ENCODE measurements around the gene UQCRFS1.
"Not testable (repeated sequence)": the region's sequence is repeated elsewhere in the genome, so short reads cannot be mapped to it uniquely, and the experiment has no call there.

Gene UQCRFS1

DNA sequence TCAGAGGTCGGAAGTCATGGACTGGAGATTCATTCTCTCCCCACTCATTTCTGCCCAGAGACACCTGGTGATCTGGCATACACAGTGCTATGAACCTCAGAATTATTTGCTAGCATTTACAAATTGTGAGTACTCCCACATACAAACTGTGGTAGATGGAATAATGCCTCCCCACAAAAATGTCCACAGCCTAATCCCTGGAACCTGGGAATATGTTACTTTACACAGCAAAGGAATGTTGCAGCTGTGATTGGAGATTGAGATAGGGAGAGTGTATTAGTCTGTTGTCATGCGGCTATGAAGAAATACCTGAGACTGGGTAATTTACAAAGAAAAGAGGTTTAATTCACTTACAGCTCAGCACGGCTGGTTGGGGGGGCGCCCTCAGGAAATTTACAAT, 3.1 kb upstream of the UQCRFS1 start:
- H3K4me3 ChIP-seq (ENCODE audit: low read depth, low read length), result no peak overlapping the region
- no peak for DNase-seq (ENCODE audit: low read depth)
- TF ChIP-seq, protein P1, sequence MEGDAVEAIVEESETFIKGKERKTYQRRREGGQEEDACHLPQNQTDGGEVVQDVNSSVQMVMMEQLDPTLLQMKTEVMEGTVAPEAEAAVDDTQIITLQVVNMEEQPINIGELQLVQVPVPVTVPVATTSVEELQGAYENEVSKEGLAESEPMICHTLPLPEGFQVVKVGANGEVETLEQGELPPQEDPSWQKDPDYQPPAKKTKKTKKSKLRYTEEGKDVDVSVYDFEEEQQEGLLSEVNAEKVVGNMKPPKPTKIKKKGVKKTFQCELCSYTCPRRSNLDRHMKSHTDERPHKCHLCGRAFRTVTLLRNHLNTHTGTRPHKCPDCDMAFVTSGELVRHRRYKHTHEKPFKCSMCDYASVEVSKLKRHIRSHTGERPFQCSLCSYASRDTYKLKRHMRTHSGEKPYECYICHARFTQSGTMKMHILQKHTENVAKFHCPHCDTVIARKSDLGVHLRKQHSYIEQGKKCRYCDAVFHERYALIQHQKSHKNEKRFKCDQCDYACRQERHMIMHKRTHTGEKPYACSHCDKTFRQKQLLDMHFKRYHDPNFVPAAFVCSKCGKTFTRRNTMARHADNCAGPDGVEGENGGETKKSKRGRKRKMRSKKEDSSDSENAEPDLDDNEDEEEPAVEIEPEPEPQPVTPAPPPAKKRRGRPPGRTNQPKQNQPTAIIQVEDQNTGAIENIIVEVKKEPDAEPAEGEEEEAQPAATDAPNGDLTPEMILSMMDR (conservative IDR thresholded peaks at IDR 0.05; ENCODE audit: low read depth, low read length), result no peak

DNA sequence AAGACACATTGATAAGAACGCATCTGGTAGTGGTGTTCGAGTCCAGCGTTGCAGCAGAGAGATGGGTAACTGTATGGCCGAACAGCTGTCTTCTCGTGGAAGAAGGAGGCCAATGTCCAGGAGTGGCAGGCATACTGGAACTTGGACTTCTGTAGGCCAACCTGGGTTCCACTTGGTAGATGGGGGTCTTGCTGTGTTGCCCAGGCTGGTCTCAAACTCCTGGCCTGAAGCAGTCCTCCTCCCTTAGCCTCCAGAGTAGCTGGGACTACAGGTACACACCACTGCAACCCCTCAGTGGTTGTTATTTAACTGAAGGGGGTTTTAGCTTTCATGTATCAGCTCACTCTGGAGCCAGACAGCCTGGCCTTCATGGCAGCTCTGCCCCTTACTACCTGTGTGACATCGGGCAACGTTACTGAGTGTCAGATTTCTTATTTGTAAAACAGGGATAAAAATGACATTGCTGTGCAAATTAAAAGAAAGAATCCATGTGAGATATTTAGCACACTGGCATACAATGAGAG, 2.4 kb upstream of the UQCRFS1 start:
- H3K4me3 ChIP-seq (ENCODE audit: low read depth, low read length), result no peak overlapping the region
- TF ChIP-seq, protein P1 (conservative IDR thresholded peaks at IDR 0.05; ENCODE audit: low read depth, low read length), result no peak
- no peak for DNase-seq (ENCODE audit: low read depth)

DNA sequence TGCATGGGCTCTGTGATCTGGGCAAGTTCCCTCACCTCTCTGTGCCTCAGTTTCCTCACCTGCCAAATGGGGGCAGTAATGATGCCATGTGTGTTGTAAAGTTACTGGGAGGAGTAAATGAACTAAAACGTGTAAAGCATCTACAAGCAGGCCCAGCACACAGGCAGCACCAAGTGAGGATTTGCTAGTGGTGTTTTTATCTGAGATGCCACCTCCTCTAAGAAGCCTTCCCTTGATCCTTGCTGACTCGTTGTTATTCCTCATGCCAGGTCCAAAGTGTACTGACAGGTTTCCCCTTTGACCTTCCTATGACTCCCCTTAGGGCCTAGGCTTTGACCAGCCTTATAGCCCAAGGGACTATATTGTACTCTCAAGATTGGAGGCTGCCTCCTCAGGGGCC, 1.5 kb upstream of the UQCRFS1 start:
- TF ChIP-seq, protein P1 (conservative IDR thresholded peaks at IDR 0.05; ENCODE audit: low read depth, low read length), result no peak
- DNase-seq (ENCODE audit: low read depth), result no peak
- H3K4me3 ChIP-seq (ENCODE audit: low read depth, low read length), result no peak overlapping the region

DNA sequence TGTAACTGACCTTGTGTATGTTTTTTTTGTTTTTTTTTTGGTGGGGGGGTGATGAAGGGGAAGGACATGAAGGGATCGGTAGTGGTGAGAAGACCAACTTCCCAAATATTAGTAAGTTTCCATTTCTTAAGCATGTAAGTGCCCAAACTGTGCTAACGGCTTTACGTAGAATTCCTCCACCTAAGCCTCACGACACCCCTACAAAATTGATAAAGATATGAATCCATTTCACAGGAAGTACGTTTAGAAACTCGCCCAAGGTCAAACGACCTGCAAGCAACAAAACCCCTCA, 649 bp downstream of the UQCRFS1 start:
- TF ChIP-seq, protein P1 (conservative IDR thresholded peaks at IDR 0.05; ENCODE audit: low read depth, low read length), result no peak
- DNase-seq (ENCODE audit: low read depth), result no peak
- peak overlapping the region; percentile 69 for H3K4me3 ChIP-seq (ENCODE audit: low read depth, low read length)

DNA sequence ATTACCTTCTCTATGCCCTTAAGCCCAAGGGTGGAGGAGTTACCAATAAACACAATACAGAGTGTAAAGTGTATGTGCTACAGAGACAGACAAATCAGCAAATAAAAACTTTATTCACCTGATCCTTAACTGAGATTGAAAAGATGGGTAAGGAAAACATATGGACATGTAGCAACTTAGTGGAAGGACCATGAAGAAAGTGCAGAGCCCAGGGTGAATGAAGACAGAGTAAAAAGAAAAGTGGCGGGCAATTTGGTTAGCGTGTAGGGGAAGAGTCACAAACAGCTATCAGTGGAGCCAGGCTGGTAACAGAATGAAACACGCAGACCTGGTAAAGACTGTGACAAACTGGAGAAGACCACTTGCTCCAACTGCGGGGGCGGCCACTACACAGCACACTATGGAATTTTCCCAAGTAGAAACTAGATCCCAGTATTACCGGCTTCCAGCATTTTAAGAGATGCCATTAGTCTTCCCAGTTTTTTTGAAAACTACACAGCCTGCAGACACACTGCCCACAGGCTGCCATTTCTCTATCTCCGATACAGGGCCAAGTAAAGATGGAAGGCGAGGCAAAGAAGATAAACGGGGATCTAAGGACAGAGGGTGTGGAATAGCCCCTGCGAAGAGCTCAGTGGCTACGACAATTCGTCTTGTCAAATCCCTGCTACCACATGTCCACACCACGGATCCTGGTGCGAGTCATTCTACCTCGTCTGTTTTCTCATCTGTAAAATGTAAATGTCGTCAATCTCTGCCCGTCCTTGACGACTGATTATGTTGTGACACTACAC, 1.2 kb downstream of the UQCRFS1 start:
- TF ChIP-seq, protein P1 (conservative IDR thresholded peaks at IDR 0.05; ENCODE audit: low read depth, low read length), result no peak
- peak; percentile 31 for DNase-seq (ENCODE audit: low read depth)
- H3K4me3 ChIP-seq (ENCODE audit: low read depth, low read length), result peak overlapping the region; percentile 69

DNA sequence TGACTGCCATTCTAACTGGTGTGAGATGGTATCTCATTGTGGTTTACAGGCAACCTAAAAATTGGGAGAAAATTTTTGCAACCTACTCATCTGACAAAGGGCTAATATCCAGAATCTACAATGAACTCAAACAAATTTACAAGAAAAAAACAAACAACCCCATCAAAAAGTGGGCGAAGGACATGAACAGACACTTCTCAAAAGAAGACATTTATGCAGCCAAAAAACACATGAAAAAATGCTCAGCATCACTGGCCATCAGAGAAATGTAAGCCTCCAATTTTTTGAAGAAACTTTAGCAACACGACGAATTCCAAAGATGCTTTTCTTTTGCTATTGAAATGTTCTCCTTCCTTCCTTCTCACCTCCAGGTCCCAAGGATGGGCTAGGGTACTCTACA, 1.9 kb downstream of the UQCRFS1 start:
- DNase-seq (ENCODE audit: low read depth); H3K4me3 ChIP-seq (ENCODE audit: low read depth, low read length): not testable (repeated sequence)

DNA sequence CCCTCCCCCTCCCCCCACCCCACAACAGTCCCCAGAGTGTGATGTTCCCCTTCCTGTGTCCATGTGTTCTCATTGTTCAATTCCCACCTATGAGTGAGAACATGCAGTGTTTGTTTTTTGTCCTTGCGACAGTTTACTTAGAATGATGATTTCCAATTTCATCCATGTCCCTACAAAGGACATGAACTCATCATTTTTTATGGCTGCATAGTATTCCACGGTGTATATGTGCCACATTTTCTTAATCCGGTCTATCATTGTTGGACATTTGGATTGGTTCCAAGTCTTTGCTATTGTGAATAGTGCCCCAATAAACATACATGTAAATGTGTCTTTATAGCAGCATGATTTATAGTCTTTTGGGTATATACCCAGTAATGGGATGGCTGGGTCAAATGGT, 2.4 kb downstream of the UQCRFS1 start:
- DNase-seq (ENCODE audit: low read depth); H3K4me3 ChIP-seq (ENCODE audit: low read depth, low read length): not testable (repeated sequence)

DNA sequence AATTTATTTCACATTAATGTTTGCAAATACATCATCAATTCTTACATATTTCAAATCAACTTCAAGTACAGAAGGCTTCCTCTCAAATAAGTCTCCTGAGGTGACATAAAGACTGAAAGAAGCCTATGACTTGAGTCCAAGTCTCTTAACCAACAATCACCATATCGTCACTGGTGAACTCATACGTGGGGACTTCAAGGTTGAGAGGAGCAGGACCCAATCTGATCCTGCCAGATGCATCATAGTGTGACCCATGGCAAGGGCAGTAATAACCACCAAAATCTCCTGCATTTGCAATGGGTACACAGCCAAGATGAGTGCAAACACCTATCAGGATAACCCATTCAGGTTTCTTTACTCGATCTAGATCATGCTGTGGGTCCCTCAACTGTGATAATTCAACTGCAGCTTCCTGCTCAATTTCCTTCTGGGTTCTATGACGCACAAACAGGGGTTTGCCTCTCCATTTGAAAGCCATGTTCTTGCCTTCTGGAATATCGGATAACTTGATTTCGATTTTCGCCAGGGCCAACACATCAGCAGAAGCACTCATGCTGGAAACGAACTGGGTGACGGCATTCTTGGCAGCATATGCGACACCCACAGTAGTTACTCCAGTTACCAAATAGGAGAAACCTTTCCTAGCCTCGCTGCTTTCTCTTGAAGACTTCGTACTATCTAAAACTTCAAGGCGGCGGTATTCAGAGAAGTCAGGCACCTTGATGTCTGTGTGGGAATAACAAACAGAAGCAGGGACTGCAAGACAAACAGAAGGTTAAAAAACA, 5.4 kb downstream of the UQCRFS1 start:
- H3K4me3 ChIP-seq (ENCODE audit: low read depth, low read length); DNase-seq (ENCODE audit: low read depth): not testable (repeated sequence)

All from choroid plexus epithelial cell (primary cell).